Measurements from ENCODE around the gene MLEC. TPM values are rescaled to one million over a fixed set of nuclear protein-coding genes. Genes with fewer than 3 reads are reported as not detected.

The MLEC gene
- total and polyA plus RNA-seq, 2 of the 13 experiments (the other 11 are each of a cell fraction or from before 2014, with no cell fraction given): 49.8 to 156 TPM

GRCh38 chr12:120692524-120693033 lies 5.6 kb downstream of the MLEC start (continued):
- TF ChIP-seq ZBTB7B (CRISPR knock-in tag; IDR thresholded peaks at IDR 0.05): no peak
- TF ChIP-seq ZNF317 (CRISPR knock-in tag; IDR thresholded peaks at IDR 0.05): peak; percentile 78; the same call in 1 of the 2 replicates
- no peak for TF ChIP-seq HNRNPLL (IDR thresholded peaks at IDR 0.05; ENCODE audit: low read depth, low read length, poor library complexity, severe bottlenecking)
- TF ChIP-seq RARA (CRISPR knock-in tag; IDR thresholded peaks at IDR 0.05): peak; percentile 94
- TF ChIP-seq SOX6 (IDR thresholded peaks at IDR 0.05): no peak
- peak; percentile 91 for TF ChIP-seq SOX6 (CRISPR knock-in tag; IDR thresholded peaks at IDR 0.05)
- TF ChIP-seq ZNF766 (CRISPR knock-in tag; IDR thresholded peaks at IDR 0.05; ENCODE audit: borderline replicate concordance): no peak
- no peak for TF ChIP-seq ZNF773 (CRISPR knock-in tag; IDR thresholded peaks at IDR 0.05; ENCODE audit: borderline replicate concordance)
- no peak for TF ChIP-seq JUND (CRISPR knock-in tag; IDR thresholded peaks at IDR 0.05)

GRCh38 chr12:120693848-120694247 lies 6.9 kb downstream of the MLEC start:
- in situ Hi-C loops (cut with HindIII; ENCODE audit: extremely low pct_ligation_motif_present, low pct_unique_long_range_greater_than_20kb): no loop called here
- no peak overlapping the region for H3K27ac ChIP-seq (ENCODE audit: extremely low read length, insufficient read depth, low read length)
- H3K4me3 ChIP-seq (replicated peaks in 1 of 3; ENCODE audit: insufficient read depth in 1 of 3, low read depth in 2 of 3, low read length in 3 of 3): no peak overlapping the region
- no peak for FAIRE-seq
- peaks cover 53% of the 10 kb centered on the region for H3K4me1 ChIP-seq (ENCODE audit: insufficient read depth, low read length)
- 98% methylated on average over 4 of the region's 4 CpGs for WGBS (ENCODE audit: low lambda C conversion rate)
- no peaks in the 10 kb centered on the region for H3K9me3 ChIP-seq (ENCODE audit: low read length)
- CTCF ChIA-PET (ENCODE audit: low intra/inter-chr PET ratio, low total read pairs): no interaction called here
- DNase-seq (ENCODE audit: low spot score): no peak
- no peak overlapping the region for H3K4me2 ChIP-seq (ENCODE audit: low read depth, low read length)
- H3K36me3 ChIP-seq (replicated peaks in 1 of 2; ENCODE audit: control insufficient read depth in 1 of 2, insufficient read depth in 2 of 2, low read length in 2 of 2): peaks cover 28 to 58% of the 10 kb centered on the region in 2 experiments
- H3K27me3 ChIP-seq (ENCODE audit: control insufficient read depth in 1 of 2, insufficient read depth in 2 of 2, low read length in 2 of 2): no peaks in the 10 kb centered on the region
- POLR2A ChIA-PET: no interaction called here
- intact Hi-C loops (cut with micrococcal nuclease; ENCODE audit: unreplicated experiment): no loop called here
- H2AFZ ChIP-seq (ENCODE audit: low read length): no peak overlapping the region
- no peak for ATAC-seq
- no TSS peak for BruUV-seq (replicated peaks)
- H3K79me2 ChIP-seq (ENCODE audit: insufficient read depth, low read length): peaks cover 63% of the 10 kb centered on the region
- H4K20me1 ChIP-seq (ENCODE audit: insufficient read depth, low read length): peaks cover 36% of the 10 kb centered on the region
- H3K9ac ChIP-seq (ENCODE audit: insufficient read depth, low read depth, low read length): no peak overlapping the region
- TF ChIP-seq NAIF1 (CRISPR knock-in tag; IDR thresholded peaks at IDR 0.05; ENCODE audit: borderline replicate concordance): no peak
- no peak for TF ChIP-seq ZHX1 (CRISPR knock-in tag; IDR thresholded peaks at IDR 0.05; ENCODE audit: low read depth)
- TF ChIP-seq ZBTB14 (CRISPR knock-in tag; IDR thresholded peaks at IDR 0.05): no peak
- no peak for TF ChIP-seq ATF2 (CRISPR knock-in tag; IDR thresholded peaks at IDR 0.05)
- no peak for TF ChIP-seq ZMYM2 (CRISPR knock-in tag; IDR thresholded peaks at IDR 0.05)
- no peak for TF ChIP-seq GATAD1 (CRISPR knock-in tag; IDR thresholded peaks at IDR 0.05)
- TF ChIP-seq HES4 (CRISPR knock-in tag; IDR thresholded peaks at IDR 0.05; ENCODE audit: borderline replicate concordance): no peak
- TF ChIP-seq SNRNP70 (IDR thresholded peaks at IDR 0.05; ENCODE audit: low read depth, low read length): no peak
- no peak for TF ChIP-seq TMF1 (CRISPR knock-in tag; IDR thresholded peaks at IDR 0.05; ENCODE audit: low read depth)
- TF ChIP-seq REPIN1 (CRISPR knock-in tag; IDR thresholded peaks at IDR 0.05; ENCODE audit: borderline replicate concordance, low read depth): no peak
- TF ChIP-seq ZNF773 (CRISPR knock-in tag; IDR thresholded peaks at IDR 0.05; ENCODE audit: borderline replicate concordance): no peak
- TF ChIP-seq MTF1 (CRISPR knock-in tag; IDR thresholded peaks at IDR 0.05): no peak
- no peak for TF ChIP-seq AKAP8 (CRISPR knock-in tag; IDR thresholded peaks at IDR 0.05)
